HepG2 (cell line): ENCODE data around the gene CA7. TPM values are rescaled to one million over a fixed set of nuclear protein-coding genes. Genes with fewer than 3 reads are reported as not detected.

Source experiments
- ARHGAP35 ChIP-seq: sonication (generic); formaldehyde crosslinking; IDR thresholded peaks from 2 replicates; pipeline ENCODE4 v1.9.0; 2022; ENCODE audit warnings: mild to moderate bottlenecking, inconsistent platforms, moderate library complexity, missing genetic modification reagents, borderline replicate concordance
- BHLHE40 ChIP-seq: IDR thresholded peaks from 2 replicates; pipeline ENCODE4 v1.6.1; 2011; ENCODE audit warnings: low read length, improper control_type of control experiment
- BRCA1 ChIP-seq: sonication (generic); formaldehyde crosslinking; IDR thresholded peaks from 2 replicates; pipeline ENCODE4 v1.4.0; 2020; ENCODE audit warnings: missing genetic modification reagents
- CBX2 ChIP-seq, 2 experiments: fragments of 200-600 bp in 1 of 2; sonication (generic); formaldehyde crosslinking in 1 of 2; IDR thresholded peaks; 2 replicates each; pipeline versions ENCODE4 v1.7.0 to v1.8.1; 2018 to 2022; ENCODE audit warnings: low read depth in 2 of 2, low read length in 1 of 2, mild to moderate bottlenecking in 1 of 2, missing genetic modification reagents in 1 of 2
- CEBPB ChIP-seq: IDR thresholded peaks from 2 replicates; pipeline ENCODE4 v1.6.1; 2011; ENCODE audit warnings: low read depth, low read length, improper control_type of control experiment, borderline replicate concordance
- GTF3A ChIP-seq: sonication (generic); formaldehyde crosslinking; conservative IDR thresholded peaks from 2 replicates; pipeline ENCODE4 v1.4.0; 2020; ENCODE audit warnings: mild to moderate bottlenecking, missing genetic modification reagents
- HDAC1 ChIP-seq: sonication (generic); formaldehyde crosslinking; IDR thresholded peaks from 2 replicates; pipeline ENCODE4 v1.5.1; 2020; ENCODE audit warnings: mild to moderate bottlenecking, missing genetic modification reagents
- IRF2 ChIP-seq: IDR thresholded peaks from 2 replicates; pipeline ENCODE4 v1.6.1; 2018; ENCODE audit warnings: missing genetic modification reagents, missing compliant biosample characterization
- MIER2 ChIP-seq: IDR thresholded peaks from 2 replicates; pipeline ENCODE4 v1.6.1; 2016; ENCODE audit warnings: missing biosample characterization, missing genetic modification reagents
- MLXIP ChIP-seq: sonication (generic); formaldehyde crosslinking; IDR thresholded peaks from 2 replicates; pipeline ENCODE4 v1.9.0; 2021; ENCODE audit warnings: missing genetic modification reagents, borderline replicate concordance
- NFKB2 ChIP-seq: sonication (generic); formaldehyde crosslinking; IDR thresholded peaks from 2 replicates; pipeline ENCODE4 v1.4.0; 2020; ENCODE audit warnings: missing genetic modification reagents, borderline replicate concordance
- PAF1 ChIP-seq: IDR thresholded peaks from 2 replicates; pipeline ENCODE4 v1.6.1; 2016; ENCODE audit warnings: missing genetic modification reagents, missing compliant biosample characterization
- PAWR ChIP-seq: sonication (generic); formaldehyde crosslinking; IDR thresholded peaks from 2 replicates; pipeline ENCODE4 v1.4.0; 2020; ENCODE audit warnings: missing genetic modification reagents, mild to moderate bottlenecking, borderline replicate concordance
- PHF5A ChIP-seq: IDR thresholded peaks from one replicate; pipeline ENCODE4 v1.6.1; 2018; ENCODE audit warnings: low read depth, missing genetic modification reagents; ENCODE audit not compliant: unreplicated experiment
- RNF2 ChIP-seq: fragments of 450-650 bp; conservative IDR thresholded peaks from 2 replicates; pipeline ENCODE4 v1.6.1; 2016; ENCODE audit warnings: low read depth
- TAF1 ChIP-seq: sonication (generic); formaldehyde crosslinking; IDR thresholded peaks from 2 replicates; pipeline ENCODE4 v1.4.0; 2020; ENCODE audit warnings: missing genetic modification reagents
- TARDBP ChIP-seq: sonication (generic); formaldehyde crosslinking; IDR thresholded peaks from 2 replicates; pipeline ENCODE4 v1.8.0; 2022; ENCODE audit warnings: mild to moderate bottlenecking, missing genetic modification reagents
- ZBTB38 ChIP-seq: sonication (generic); formaldehyde crosslinking; IDR thresholded peaks from 2 replicates; pipeline ENCODE4 v1.5.1; 2020; ENCODE audit warnings: mild to moderate bottlenecking, missing genetic modification reagents
- ZFP36 ChIP-seq: fragments of 150-350 bp; IDR thresholded peaks from 2 replicates; pipeline ENCODE4 v1.6.1; 2018; ENCODE audit warnings: borderline replicate concordance, low read length, low read depth; ENCODE audit not compliant: partially characterized antibody
- ZNF230 ChIP-seq: sonication (generic); formaldehyde crosslinking; IDR thresholded peaks from 2 replicates; pipeline ENCODE4 v1.4.0; 2020; ENCODE audit warnings: mild to moderate bottlenecking, missing genetic modification reagents
- ZNF282 ChIP-seq: fragments of 450-650 bp; IDR thresholded peaks from 2 replicates; pipeline ENCODE4 v1.6.1; 2018; ENCODE audit not compliant: partially characterized antibody
- ZNF552 ChIP-seq: sonication (generic); formaldehyde crosslinking; IDR thresholded peaks from 2 replicates; pipeline ENCODE4 v1.9.0; 2022; ENCODE audit warnings: missing genetic modification reagents, mild to moderate bottlenecking, borderline replicate concordance
- ZSCAN22 ChIP-seq: sonication (generic); formaldehyde crosslinking; IDR thresholded peaks from 2 replicates; pipeline ENCODE4 v1.4.0; 2020; ENCODE audit warnings: mild to moderate bottlenecking, missing genetic modification reagents
- polyA plus RNA-seq, 8 experiments: library from polyadenylated mRNA; depleted of rRNA in 3 of 8; stranded (reverse) in 7 of 8; unstranded in 1 of 8; fragments of >200 nt; fragmentation: Illumina TruSeq in 4 of 8; extraction: Trizol in 4 of 8; gene quantifications; 2 replicates each; pipeline versions ENCODE4 v1.2.1 to v1.2.3, GENCODE V29; 2011 to 2016; ENCODE audit warnings: low read depth in 4 of 8, missing spikeins in 1 of 8, mixed read lengths in 1 of 8; ENCODE audit not compliant: insufficient read depth in 1 of 8
- total RNA-seq, 5 experiments: library from RNA; depleted of rRNA; stranded (reverse); fragments of >200 nt; fragmentation: Illumina TruSeq; extraction: Trizol; gene quantifications; 2 replicates each; pipeline ENCODE4 v1.2.3, GENCODE V29; 2016; ENCODE audit warnings: low read depth in 1 of 5
- TF ChIP-seq, protein P1 (sequence below), 2 experiments: sonication (generic) in 1 of 2; formaldehyde crosslinking in 1 of 2; IDR thresholded peaks; 2 replicates each; pipeline versions ENCODE4 v1.4.0 to v1.6.1; 2018 to 2020; ENCODE audit warnings: missing genetic modification reagents in 2 of 2, borderline replicate concordance in 1 of 2, low read depth in 1 of 2, mild to moderate bottlenecking in 1 of 2, missing biosample characterization in 1 of 2
- TF ChIP-seq, protein P2 (sequence below): sonication (generic); formaldehyde crosslinking; IDR thresholded peaks from 2 replicates; pipeline ENCODE4 v1.4.0; 2020; ENCODE audit warnings: missing genetic modification reagents

CA7 gene
- total and polyA plus RNA-seq, 2 of the 13 experiments (the other 11 are each of a cell fraction or from before 2014, with no cell fraction given) = not detected

DNA sequence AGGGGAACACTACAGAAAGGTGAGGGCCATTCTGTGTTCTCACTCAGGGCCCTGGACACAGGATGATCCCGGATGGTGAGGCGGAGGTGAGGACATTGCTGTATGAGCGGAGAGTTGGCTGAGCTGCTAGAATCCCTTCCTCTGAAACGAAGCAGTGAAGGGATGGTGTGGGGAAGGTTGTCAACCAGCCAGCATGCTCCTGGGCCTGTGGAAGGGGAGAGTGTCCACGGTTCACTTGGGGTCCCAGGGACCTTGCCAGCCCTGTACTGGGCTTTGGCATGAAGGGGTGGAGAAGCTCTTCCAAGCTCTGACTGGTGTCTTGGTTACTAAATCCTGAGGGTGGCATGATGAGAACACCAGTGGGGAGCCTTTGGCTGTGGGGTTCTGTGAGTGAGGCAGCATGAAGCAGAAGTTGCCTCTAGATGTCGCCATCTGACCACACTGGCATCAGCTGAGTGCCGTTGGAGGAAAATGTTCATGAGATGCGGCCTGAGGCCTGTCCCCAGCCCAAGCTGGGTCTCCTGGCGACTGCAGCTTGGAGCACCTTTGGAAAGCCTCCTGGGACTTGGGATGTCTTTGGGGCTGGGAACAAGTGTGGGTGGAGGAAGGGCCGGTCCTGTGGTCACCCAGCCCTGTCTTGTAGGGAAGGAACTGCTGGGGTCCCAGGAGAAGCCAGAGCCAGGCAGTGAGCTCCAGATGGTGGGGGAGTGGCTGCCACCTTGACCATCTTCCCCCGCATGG lies 50.9 kb downstream of the CA7 start (continued):
- TF ChIP-seq NFKB2 (CRISPR knock-in tag) (peak; percentile 21; the same call in 1 of the 2 replicates), TAF1 (no peak), ZNF282 (no peak), MLXIP (no peak), RNF2 (no peak), CEBPB (no peak), PHF5A (CRISPR knock-in tag) (no peak), GTF3A (no peak), ZBTB38 (peak; percentile 63; the same call in 1 of the 2 replicates), ZNF230 (CRISPR knock-in tag) (no peak), ARHGAP35 (CRISPR knock-in tag) (no peak), CBX2 (IDR thresholded peaks at IDR 0.05; ENCODE audit: low read depth, low read length) (no peak), CBX2 (CRISPR knock-in tag; IDR thresholded peaks at IDR 0.05; ENCODE audit: low read depth) (no peak), PAWR (CRISPR knock-in tag) (no peak), ZNF552 (CRISPR knock-in tag) (no peak), BHLHE40 (no peak), TARDBP (no peak), MIER2 (CRISPR knock-in tag) (0 out of 2 replicates have a peak, but pooled peaks have one; percentile 41), IRF2 (CRISPR knock-in tag) (peak; percentile 84), BRCA1 (CRISPR knock-in tag) (no peak), ZFP36 (peak; percentile 29), HDAC1 (CRISPR knock-in tag) (0 out of 2 replicates have a peak, but pooled peaks have one; percentile 28), ZSCAN22 (CRISPR knock-in tag) (no peak), PAF1 (CRISPR knock-in tag) (no peak)
- TF ChIP-seq, protein P1, sequence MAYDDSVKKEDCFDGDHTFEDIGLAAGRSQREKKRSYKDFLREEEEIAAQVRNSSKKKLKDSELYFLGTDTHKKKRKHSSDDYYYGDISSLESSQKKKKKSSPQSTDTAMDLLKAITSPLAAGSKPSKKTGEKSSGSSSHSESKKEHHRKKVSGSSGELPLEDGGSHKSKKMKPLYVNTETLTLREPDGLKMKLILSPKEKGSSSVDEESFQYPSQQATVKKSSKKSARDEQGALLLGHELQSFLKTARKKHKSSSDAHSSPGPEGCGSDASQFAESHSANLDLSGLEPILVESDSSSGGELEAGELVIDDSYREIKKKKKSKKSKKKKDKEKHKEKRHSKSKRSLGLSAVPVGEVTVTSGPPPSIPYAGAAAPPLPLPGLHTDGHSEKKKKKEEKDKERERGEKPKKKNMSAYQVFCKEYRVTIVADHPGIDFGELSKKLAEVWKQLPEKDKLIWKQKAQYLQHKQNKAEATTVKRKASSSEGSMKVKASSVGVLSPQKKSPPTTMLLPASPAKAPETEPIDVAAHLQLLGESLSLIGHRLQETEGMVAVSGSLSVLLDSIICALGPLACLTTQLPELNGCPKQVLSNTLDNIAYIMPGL (CRISPR knock-in tag; IDR thresholded peaks at IDR 0.05; ENCODE audit: borderline replicate concordance in 1 of 2, low read depth in 1 of 2) = peak; percentile 47 to 78; a peak in 2 of 4 replicates
- TF ChIP-seq, protein P2, sequence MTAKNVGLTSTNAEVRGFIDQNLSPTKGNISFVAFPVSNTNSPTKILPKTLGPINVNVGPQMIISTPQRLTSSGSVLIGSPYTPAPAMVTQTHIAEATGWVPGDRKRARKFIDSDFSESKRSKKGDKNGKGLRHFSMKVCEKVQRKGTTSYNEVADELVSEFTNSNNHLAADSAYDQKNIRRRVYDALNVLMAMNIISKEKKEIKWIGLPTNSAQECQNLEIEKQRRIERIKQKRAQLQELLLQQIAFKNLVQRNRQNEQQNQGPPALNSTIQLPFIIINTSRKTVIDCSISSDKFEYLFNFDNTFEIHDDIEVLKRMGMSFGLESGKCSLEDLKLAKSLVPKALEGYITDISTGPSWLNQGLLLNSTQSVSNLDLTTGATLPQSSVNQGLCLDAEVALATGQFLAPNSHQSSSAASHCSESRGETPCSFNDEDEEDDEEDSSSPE (CRISPR knock-in tag) = no peak
